GM21423 (cell line): ENCODE data around the gene MAPK10.
"Not testable (repeated sequence)": the region's sequence is repeated elsewhere in the genome, so short reads cannot be mapped to it uniquely, and the experiment has no call there.

Experiments used
- ATAC-seq: cut with Tn5 transposase; IDR thresholded peaks from one replicate; pipeline ENCODE4 v1.9.1; 2021; ENCODE audit warnings: mild to moderate bottlenecking, moderate library complexity; ENCODE audit not compliant: unreplicated experiment

The MAPK10 gene

DNA sequence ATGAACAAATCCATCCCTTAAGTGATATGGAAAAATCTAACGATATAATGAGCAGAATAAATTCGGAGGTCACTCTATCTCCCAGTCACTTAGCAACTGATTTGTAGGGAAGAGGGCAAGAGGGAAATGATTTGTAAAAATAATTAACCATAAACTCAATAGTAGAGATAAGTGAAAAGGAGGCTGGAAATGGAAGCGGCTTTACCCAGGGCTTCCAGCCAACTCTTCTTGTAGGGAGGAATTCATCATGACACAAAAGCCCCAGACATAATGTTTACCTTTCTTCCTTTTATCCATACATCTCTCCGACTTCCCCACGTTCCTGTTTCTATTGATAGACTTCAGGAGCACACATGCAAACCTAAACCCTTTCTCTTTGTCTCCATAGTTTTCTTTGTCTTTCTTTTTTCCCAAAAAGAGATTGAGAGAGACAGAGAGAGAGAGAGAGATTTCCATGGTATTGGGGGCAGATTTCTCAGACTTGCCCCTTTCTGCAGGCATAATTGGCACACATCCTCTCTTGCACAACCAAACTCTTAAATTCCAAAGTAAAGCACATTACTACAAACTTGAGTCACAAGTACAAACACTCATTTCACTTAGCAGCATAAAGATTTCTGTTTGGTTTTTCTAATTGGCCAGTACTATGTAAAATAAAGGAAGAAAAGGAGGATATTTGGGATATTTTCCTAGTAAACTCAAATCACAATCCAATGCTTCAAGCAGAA is 140.9 kb downstream of the MAPK10 start:
- no peak for ATAC-seq

DNA sequence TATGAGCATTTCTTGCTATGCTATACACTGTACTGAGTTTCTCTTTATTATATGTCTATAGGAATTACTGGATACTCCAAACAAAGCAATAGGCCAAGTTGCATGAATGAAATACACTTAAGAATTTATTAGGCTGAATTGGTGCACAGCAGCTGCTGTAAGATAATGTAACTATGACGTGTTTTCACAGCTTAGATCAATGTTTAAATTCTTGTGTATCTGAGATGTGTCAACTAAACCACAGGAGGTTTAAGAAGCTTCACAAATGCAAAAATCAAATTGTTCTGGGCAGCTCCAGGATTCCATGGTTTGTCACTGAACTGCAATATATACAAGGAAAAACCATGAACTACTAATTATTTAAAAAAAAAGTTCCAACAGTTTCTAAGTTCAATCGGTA is 156.7 kb downstream of the MAPK10 start:
- no peak for ATAC-seq

DNA sequence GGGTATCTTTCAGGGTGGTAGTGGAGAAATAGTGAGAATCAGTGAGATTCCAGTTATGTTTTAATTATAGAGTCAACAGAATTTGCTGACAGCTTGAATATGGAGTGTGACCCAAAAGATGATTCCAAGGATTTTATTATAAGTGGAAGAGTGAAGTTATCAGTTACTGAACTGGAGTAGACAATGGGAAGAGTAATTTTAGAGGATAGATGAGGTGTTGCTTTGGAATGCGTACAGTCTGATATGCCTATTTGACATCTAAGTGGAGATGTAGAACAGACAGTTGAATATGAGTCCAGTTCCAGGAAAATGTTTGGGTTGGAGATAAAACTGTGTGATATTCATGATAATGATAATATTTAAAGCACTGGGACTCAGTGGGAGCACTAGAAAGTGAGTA is 174.2 kb downstream of the MAPK10 start:
- no peak for ATAC-seq

DNA sequence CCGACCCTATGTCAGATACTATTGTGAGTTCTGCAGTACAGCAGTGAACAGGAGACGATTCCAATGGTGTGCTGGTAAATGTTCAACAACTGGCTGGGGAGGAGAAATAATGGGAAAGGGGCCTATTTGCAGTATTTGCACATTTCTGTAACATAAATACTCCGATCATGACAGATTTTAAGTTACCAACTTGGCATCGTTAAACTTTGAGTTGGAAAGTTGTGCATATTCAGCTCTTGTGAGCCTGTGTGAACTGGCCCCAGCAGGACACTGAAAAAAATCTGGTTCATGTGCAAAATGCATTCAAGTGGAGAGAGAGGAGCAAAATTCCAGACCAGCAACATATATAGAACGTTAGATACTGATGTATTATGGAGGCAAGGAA is 175.0 kb downstream of the MAPK10 start:
- no peak for ATAC-seq

DNA sequence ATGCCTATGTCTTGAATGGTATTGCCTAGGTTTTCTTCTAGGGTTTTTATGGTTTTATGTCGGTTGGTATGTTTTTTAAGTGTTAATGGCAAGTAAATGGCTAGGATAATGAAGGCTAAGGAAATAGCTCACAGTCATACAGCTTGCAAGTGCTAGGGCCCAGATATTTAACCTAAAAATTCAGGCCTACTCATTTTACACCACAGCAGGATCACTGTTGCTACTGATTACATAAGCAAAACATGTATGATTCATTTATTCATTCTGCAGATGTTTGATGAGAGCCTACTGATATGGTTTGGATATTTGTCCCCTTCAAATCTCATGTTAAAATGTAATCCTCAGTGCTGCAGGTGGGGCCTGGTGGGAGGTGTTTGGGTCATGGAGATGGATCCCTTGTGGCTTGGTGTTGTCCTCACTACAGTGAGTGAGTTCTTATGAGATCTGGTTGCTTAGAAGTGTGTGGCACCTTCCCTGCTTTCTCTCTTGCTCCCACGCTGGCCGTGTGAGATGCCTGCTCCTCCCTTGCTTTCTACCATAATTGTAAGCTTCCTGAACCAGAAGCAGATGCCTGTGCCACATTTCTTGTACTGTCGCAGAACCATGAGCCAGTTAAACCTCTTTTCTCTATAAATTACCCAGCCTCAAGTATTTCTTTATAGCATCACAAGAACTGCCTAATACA is 175.5 kb downstream of the MAPK10 start:
- no peak for ATAC-seq

DNA sequence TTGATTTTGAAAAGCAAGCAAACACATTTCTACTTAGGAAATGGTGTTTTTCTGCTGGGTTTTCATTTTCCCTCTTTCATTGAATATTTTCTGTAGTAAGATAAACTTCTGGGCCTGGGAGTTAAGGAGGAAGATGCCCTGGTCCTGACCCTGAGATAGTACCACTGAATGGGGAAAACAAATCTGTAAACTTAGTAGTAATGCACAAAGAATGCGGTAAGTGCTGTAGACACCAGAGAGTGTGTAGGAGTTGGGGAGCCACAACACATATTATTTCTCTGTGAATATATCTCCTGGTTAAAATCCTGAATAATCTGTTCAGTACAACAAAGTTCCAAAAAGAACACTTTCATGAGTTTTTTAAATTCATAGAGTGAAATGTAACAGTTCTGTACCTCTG is 178.3 kb downstream of the MAPK10 start:
- ATAC-seq = no peak

DNA sequence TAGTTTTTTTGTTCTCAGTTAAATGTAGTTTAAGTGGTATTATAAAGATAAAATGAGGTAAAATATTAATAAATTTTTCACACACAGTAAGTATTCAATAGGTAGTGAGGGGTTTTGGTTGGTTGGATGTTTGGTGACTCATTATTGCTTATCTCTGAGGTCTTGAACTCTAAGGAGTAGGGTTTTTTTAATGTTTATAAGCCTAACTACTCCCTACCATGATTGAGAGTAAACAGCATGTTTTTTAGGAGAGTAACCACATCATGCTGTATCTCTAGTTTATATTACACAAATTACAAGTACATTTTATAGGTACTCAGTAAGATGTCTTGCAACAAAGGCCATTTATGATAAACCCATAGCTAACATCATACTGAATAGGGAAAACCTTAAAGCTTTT is 181.6 kb downstream of the MAPK10 start:
- ATAC-seq = no peak

DNA sequence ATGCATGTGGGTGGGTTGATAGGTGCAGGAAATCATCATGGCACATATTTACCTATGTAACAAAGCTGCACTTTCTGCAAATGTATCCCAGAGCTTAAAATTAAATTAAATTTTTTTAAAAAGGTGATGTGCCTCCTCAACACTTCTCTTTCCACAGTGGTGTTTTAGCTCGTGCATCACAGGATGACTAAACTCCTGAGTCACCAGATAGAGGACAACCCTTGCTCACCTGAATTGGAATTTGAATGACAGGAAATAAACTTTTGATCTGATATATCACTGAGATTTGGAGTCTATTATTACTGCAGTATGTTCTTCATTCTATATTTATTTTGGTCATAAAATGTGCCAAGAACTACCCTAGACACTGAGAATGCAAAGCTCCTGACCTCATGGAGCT is 185.3 kb downstream of the MAPK10 start:
- no peak for ATAC-seq

DNA sequence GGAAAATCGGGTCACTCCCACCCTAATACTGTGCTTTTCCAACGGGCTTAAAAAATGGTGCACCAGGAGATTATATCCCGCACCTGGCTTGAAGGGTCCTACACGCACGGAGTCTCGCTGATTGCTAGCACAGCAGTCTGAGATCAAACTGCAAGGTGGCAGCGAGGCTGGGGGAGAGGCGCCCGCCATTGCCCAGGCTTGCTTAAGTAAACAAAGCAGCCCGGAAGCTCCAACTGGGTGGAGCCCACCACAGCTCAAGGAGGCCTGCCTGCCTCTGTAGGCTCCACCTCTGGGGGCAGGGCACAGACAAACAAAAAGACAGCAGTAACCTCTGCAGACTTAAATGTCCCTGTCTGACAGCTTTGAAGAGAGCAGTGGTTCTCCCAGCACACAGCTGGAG is 191.5 kb downstream of the MAPK10 start:
- ATAC-seq = not testable (repeated sequence)

DNA sequence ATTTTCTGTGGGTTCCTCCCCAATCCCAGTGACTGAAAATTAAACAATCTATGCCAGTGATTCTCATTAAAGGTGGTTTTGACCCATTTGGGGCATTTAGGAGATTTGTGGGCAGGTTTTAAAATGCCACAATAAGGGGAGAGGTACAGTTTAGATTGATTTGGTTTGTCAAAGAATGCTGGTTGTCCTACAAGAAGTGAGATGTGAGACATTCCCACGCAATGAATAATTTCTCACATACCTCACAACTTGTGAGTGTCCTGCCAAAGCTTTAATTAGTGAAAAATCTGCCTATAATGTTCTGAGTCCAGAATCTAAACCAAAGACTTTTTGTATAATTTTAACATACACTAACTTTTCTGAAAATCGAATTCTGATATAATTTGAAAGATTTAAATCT is 199.4 kb downstream of the MAPK10 start:
- no peak for ATAC-seq

DNA sequence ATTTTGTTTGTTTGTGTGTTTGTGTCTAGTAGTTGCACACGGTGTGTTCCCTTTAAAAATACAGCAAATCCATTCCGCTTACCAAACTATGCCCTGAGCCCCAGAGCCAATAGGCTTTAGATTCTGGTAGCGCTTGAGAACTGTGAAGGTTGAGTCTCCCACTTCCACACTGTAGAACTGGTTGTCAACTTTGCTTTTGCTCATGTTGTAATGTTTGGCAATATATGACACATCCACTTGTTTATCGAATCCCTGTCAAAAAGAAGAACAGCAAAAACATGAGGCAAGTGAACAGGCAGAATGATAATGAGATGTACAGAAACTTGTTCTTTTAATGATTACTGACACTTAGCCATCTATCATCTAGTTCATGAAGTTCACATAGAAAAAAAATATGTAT is 200.6 kb downstream of the MAPK10 start:
- no peak for ATAC-seq

DNA sequence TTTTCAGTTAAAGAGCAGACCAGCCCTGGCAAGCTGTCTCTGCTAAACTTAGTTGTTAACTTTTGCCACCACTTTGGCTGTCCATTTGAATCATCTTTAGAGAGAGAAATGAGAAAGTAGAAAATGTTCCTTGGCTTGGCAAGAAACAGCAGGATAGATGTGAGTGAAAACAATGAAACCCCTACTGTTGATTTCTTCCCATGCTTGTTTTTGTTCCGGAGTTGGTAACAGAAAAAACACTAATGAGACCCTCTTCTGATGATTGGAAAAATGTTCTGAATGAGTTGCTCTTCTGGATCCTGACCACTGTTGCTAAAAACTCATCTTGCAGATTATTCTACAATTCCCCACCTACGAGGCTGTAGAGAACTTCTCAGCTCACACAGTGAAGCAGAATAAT is 203.3 kb downstream of the MAPK10 start:
- ATAC-seq = no peak

DNA sequence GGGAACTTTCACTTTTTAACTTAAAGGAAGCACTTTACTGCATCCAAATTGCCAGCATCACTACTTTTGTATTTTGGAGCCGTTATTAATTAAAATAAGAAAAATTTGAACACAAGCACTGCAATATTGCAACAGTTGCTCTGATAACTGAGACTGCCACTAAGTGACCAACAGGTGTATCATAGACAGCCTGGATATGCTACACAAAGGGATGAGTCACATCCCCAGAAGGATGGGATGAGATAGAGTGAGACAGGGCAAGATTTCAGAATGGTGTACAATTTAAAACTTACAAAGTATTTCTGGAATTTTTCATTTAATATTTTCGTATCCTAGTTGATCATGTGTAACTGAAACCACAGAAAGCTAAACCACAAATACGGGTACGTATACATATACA is 204.1 kb downstream of the MAPK10 start:
- ATAC-seq = no peak

DNA sequence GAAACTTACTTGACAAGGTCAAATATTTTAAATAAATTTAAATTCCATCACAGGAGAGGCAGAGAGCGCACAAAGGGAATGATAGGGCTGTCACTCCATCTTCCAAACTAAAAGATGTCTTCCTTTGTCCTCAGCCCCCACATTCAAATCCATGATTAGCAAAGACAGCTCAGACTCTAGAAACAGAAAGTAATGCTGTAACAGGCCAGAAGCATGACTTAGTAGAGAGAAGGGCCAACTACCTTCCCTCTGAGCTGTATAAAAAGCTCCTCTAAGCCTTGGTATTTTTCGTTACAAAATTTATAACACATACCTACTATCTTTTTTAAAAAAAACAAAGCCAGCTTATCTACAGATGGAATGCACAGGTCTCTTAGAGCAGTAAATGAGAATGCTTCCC is 207.4 kb downstream of the MAPK10 start:
- ATAC-seq = no peak

DNA sequence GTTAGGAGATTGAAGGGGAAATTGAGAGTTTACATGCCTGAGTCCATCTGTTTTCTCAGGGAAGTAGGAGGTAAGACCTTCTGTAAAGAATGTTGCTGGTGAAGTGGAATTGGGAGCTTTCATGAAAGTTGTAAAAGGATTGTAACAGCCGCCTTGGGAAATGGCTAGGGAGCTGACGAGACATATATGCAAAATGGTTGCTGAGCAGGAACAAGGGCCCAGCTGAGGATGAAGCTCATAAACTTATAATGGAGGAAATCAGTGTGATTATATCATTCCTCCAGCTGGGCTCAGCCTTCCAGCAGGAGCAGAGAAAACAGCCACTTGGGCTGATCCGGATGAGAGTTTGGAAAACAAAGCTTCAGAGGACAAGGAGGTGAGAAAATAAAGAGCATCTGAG is 208.7 kb downstream of the MAPK10 start:
- ATAC-seq = no peak

DNA sequence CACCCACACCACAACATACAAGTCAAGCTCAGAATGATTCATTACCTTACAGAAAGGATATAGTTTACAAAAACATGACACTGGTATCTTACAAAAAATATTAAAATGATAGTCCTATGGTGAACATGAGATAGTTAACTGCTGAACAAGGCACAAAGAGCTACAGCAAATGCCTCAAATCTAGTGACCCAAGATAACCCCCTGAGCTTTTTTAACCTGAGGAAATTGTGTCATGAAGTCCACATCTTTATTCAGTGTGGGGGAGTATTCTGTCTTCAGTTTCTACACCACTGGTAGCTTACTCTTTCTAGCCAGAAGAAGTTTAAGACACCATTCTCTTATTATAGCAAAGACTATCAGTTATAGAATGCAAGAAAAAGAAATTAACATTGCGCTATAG is 218.7 kb downstream of the MAPK10 start:
- no peak for ATAC-seq

DNA sequence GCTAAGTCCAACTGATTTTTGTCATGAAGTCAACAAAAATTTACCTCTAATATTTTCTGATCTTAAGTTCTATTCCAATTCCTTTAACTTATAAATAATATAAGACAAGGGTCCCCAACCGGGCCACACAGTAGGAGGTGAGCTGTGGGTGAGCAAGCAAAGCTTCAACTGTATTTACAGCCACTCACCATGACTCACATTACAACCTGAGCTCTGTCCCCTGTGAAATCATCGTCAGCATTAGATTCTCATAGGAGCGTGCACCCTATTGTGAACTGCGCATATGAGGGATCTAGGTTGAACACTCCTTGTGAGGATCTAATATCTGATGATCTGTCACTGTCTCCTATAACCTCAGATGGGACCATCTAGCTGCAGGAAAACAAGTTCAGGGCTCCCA is 227.4 kb downstream of the MAPK10 start:
- no peak for ATAC-seq

DNA sequence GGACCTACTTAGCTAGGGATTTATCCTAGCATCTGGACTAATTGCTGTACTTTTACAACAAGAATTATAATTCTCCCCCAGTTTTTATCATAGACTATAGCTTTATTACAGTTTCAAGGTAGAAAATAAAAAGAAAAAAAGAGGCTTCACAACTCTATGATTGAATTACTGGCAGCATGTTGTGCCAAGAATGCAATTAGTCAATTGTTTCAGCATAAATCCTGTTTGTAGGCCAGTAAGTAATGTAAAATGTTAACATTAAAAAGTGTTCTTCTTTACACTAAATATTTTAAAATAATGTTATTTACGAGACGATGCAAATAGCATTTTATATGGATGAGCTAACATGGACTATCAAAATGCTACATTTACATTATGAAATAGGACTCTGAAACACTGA is 228.4 kb downstream of the MAPK10 start:
- ATAC-seq = no peak

DNA sequence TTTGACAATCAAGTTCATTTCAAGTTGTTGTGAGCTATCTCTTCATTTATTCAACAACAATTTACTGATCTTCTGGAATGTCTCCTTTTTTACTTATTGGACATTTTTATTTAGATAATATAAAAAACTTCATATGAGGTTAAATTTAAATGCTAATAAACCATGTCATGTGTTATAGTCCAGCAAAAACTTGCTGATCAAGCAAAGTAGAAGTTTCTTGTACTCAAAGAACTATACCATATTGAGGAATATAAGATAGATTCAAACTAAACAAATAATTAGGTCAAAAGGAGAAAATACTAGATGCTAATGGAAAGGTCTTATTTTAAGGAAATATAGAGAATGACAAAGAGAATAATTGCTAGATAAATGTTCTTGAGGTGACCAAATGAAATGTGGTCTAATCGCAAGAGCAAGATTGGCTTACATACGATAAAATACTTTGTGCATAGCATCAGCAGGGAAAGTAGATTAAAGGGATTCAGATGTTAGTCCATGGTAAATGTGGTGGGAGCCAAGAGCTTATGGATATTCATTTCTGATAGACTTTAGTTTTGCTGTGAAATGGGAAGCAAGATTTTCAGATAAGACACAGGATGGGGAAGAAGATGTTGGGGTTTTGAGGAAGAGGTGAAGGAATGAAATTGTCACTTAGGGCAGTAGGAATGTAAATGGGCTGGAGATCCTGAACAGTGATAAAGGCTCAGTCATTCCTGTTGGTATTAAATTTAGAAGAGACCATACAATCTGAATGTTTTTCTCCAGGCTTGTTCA is 229.5 kb downstream of the MAPK10 start:
- no peak for ATAC-seq

DNA sequence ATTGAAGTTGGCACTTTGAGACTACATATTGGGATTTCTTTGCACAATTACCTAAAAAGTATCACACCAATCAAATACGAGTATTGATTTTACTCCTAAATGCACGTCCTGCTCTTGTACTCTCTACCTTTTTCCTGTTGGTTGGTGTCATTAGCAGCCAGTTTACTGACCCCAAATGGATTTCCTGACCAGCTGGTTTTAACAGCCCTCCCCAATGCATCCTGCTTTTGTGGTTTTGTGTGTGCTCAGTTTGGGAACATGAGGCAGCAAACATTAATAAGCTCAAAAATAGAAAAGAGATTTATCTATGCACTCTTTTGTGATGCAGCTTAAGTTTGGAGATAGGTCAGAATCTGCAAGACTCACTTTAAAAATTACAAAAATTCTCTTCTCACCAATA is 230.3 kb downstream of the MAPK10 start:
- no peak for ATAC-seq

DNA sequence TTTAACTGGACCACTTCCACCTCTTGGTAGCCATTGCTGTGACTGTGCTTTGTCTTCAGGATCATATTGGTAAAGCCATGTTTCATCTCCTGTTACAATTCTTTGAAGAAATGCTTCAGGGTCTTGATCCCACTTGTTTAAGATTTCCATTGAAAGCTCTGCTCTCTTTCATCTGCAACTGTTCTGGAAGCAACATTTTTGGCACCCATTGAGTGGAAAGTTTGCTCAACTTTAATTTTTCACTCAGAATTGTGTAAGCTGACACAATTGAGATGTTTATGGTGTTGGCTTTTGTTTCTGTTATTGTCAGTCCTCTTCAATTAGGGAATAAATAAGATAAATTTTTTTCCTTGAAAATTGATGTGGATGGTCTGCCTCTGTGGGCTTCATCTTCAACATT is 237.4 kb downstream of the MAPK10 start:
- no peak for ATAC-seq

DNA sequence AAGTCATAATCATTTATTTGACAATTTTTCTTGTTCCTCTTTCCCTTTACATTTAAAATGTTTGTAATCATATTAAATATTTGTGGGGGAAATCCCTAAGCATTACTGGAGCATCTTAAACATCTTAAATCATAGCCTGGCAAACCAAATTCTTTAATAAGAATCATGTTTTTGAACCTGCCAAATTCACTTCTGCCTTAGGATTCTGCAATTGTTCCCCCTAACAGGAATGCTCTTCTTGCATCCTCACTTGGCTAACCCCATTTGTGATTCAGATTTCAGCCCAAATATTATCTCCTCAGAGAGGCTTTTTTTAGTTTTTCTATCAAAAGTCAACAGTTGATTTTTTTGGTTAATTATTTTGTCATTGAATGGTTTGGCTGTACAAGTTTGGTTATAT is 241.1 kb downstream of the MAPK10 start:
- no peak for ATAC-seq
